OCI-LY3 (cell line): ENCODE measurements around the gene SRSF6.

ENCODE experiments used
- CTCF ChIP-seq: fragments of 200-600, 300-600 bp; sonication (generic); IDR thresholded peaks from 2 replicates; pipeline ENCODE4 v1.5.1; 2014; ENCODE audit warnings: antibody characterized with exemption, low read length, low read depth
- EZH2phosphoT487 ChIP-seq: fragments of 200-600 bp; shearing (Covaris generic); IDR thresholded peaks from 2 replicates; pipeline ENCODE4 v1.6.1; 2018; ENCODE audit warnings: antibody characterized with exemption, mixed run types, low read depth

GRCh38 chr20:43465625-43465943, 7.9 kb downstream of the SRSF6 start:
- TF ChIP-seq CTCF (no peak), EZH2phosphoT487 (no peak)
